Measurements from ENCODE around the gene ANKRD40.
"Not testable (repeated sequence)": the region's sequence is repeated elsewhere in the genome, so short reads cannot be mapped to it uniquely, and the experiment has no call there.

ANKRD40 gene

DNA sequence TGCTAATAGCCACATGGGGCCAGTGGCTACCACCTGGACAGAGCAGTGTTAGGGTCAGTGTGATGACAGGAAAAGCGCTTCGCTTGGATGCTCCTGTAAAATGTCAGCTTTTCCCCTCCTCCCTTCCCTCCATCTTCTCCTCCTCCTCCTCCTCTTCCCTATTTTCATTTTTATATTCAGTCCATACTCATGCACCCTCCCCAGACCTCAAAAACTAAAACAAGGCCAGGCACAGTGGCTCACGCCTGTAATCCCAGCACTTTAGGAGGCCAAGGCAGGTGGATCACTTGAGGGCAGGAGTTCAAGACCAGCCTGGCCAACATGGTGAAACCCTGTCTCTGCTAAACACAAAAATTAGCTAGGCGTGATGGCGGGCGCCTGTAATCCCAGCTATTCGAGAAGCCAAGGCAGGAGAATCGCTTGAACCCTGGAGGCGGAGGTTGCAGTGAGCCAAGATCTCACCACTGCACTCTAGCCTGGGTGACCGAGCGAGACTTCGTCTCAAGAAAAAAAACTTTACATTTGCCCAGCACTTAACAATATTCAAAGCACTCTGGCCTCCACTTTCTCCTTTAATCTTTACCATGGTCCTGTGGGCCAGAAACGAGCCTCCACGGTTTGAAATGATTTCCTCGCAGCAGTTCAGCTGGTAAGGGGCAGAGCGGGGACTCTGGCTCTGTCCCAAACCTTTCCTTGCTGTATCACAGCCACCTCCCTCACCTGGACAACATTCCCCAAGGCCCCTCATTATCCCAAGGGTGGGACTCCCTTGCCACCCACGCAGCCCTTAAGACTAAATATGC is 21.8 kb downstream of the ANKRD40 start:
- no peak for DNase-seq

DNA sequence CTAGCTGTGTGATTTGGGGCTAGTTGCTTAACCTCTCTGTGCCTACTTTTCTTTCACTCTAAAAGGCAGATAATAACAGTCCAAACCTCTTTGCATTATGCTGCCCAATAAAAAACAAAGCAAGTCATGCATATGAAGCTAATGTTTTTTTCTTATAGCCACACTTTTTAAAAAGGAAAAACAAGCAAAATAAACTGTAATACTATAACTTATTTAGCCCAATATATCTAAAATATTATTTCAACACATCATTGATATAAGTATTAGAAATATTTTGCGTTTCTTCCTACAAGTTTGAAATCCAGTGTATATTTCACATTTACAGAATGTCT is 22.4 kb downstream of the ANKRD40 start:
- no peak for DNase-seq

DNA sequence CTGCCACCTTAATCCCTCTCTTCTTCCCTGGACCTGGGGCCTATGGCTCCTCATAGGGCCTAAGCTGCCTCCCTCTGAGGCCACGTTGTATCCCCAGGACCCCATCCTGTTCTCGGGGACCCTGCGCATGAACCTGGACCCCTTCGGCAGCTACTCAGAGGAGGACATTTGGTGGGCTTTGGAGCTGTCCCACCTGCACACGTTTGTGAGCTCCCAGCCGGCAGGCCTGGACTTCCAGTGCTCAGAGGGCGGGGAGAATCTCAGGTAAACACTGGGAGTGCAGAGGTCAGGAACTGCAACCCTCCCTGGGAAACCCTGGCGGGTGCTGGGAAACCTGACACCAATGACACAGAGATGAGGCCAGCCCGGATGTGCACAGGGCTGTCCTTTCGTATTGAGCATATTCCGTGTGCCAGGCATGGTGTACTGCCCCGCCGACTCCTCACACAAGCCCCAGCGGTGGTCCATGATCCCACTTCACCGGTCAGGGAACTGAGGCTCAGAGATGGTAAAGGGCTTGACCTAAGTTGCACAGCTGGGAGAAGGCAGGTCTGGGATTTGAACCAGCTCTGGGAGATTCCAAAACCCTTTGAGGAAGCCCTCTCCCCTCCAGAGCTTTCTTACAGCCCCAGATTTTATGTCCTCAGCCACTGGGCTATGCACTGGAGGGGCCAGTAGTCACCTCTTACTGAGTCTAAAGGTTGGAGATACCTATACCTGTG is 22.9 kb downstream of the ANKRD40 start:
- DNase-seq = no peak

DNA sequence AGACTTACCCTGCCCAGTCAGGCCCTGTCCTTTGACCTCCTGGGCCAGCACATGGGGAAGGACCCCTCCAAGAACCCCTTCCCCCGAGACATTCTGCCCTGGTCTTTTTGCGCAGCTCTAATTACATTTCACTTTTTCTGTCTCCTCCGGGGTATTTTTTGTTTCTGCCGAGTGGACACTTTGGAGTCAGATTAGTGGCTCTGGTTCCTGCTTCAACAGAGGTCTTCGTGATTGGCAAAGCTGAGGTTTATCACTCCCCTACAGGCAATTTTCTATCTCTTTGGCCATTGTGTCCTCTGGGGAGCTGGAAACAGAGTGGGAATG is 23.5 kb downstream of the ANKRD40 start:
- DNase-seq = no peak

DNA sequence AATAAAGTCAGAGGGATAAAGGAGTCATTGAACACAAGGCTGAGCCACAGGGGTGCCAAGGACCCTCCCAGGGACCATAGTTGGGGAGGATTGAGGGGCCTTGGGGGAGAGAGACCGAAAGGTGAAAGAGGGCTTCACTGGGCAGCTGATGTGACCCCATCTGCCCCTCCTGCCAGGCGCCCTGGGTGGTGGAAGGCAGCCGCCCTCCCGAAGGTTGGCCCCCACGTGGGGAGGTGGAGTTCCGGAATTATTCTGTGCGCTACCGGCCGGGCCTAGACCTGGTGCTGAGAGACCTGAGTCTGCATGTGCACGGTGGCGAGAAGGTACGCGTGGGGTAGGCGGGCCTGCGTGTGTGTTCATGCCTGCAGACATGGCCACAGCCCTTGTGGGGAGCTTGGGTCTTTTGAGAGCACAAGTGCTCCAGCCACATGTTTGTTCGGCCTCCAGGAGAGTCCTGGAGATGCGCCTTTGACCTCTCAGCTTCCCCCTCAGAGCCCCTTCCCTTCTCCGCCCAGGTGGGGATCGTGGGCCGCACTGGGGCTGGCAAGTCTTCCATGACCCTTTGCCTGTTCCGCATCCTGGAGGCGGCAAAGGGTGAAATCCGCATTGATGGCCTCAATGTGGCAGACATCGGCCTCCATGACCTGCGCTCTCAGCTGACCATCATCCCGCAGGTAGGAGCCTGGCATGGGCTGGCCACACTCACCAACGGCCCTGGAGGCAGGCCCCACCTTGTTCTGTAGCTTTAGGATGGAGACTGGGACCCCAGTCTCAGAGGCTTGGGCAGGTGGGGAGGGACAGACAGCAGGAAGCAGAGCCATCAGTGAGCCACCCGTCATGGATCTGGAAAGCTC is 24.1 kb downstream of the ANKRD40 start:
- DNase-seq = no peak

DNA sequence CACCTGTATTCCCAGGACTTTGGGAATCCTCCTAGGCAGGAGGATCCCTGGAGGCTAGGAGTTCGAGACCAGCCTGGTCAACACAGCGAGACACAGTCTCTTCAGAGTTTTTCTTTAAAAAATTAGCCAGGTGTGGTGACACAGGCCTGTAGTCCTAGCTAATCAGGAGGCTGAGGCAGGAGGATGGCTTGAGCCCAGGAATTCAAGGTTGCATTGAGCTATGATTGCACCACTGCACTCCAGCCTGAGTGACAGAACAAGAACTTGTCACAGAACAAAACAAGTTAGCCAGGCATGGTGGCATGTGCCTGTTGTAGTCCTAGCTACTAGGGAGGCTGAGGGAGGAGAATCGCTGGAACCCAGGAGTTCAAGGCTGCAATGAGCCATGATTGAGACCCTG is 24.8 kb downstream of the ANKRD40 start:
- no peak for DNase-seq

DNA sequence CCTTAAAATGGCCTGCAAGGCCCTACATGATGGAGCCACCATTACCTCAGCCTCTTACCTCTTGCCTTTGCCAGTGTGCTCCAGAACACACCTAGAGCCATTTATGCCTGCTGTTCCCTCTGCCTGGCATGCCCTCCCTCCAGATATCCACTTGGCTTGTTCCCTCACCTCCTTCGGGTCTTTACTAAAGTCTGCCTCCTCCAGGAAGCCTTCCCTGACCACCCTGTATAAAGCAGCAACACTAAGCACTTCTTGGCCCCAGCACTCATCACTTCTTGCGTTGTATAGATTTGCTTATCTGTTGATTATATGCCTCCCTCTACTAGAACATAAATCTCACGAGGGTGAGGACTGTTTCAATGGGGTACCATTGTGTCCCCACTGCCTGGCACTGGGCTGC is 25.3 kb downstream of the ANKRD40 start:
- no peak for DNase-seq

DNA sequence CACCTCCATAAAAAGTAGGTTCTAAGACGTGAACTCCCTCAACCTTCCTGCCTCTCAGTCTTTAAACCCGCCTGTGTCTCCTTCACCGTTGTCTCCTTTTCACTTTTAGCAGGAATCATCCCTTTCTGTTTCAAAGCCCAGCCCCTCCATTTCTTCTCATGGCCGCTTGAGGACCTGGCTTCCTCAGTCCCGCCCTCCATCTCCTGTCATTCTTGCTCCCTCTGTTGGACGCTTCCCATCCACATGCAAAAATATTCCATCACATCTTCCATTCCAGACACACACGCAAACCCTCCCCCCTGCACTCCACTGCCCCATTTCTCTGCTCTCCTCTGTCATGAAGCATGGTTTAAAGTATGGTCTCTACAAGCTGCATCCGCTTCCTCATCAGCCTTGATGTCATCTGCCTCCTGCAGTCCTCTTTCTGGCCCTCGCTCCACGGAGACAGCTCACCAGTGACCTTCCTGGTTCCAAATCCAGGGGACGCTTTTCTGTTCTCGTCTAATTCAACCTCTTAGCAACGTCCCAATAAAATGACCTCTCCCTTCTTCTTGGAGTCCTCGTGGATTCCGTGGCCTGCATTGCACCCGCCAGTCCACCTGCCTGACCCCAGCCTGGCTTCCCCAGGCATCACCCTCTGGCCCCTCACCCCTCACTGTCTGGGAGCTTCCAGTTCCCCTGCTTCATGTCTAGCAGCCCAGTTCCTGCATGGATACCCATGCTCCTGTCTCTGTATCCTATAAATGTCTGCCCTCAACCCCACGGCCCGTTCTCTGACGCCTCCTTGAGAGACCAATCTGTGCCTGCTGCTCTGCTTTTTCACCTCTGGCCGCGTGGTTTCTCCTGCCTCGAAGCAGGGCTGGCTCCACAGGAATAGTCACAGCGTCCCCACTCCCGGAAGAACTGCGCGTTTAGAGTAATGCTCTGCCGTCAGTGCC is 26.2 kb downstream of the ANKRD40 start:
- DNase-seq = peak; percentile 85

DNA sequence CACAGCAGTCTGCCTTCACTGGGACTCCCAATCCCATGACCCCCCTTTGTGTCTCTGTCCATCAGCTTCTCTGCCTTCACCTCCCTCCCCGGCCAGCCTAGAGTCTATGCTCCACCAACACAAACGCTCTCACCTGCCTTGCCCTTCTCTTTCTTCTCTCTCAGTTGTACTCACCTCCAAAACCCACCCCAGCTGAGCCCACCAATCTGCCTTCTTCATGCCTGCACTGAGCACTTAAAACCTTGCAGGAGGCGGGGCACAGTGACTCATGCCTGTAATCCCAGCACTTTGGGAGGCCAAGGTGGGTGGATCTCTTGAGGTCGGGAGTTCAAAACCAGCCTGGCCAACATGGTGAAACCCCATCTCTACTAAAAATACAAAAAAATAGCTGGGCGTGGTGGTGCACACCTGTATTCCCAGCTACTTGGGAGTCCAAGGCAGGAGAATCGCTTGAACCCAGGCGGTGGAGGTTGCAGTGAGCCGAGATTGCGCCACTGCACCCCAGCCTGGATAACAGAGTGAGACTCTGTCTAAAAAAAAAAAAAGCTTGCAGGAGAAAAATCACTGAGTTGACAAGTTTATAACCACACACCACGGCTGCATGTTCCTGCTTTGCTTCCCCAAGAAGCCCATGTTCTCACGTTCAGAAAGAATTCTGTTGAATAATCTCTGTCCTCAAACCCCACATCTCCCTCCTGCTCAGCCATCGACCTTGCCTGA is 27.0 kb downstream of the ANKRD40 start:
- not testable (repeated sequence) for DNase-seq

DNA sequence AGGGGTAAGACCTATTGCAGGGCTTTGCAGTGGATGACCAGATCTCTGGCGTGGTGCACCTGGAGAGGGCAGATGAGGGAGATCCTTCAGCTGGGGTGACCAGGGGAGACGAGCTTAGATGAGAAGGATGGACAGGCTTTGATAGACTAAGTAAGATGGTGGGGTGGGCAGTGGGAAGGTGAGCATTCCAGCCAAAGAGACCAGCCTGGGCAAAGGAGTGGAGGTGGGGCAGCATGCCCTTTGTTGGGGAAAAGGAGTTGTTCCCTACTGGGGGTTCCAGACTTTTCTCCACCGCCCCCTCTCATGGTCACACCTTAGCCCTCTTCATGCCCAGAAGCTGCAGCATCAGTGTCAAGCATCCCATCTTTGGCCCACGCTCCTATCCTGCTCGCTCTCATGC is 27.6 kb downstream of the ANKRD40 start:
- DNase-seq = no peak

DNA sequence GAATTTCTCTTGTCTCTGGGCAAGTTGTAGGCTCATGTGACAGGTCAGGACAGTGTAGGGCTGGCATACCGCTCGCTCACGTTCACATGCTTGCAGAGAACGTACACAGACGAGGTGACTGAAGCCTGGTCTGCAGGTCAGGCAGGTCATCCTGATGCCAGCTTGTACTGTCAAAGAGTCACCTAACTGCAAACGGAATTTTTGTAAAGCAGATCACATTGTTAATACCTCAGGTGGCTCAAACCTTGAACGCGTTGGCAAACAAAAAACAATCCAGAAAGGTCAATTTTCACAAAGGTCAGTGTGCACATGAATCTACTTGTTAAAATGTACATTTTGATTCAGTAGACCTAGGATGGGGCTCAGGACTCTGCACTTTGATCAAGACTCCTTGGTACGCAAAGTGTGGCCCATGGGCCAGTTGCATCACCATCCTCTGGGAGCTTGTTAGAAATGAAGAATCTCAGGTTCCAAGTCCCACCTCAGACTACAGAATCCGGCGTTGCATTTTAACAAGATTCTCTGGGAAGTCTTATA is 28.6 kb downstream of the ANKRD40 start:
- DNase-seq = no peak

DNA sequence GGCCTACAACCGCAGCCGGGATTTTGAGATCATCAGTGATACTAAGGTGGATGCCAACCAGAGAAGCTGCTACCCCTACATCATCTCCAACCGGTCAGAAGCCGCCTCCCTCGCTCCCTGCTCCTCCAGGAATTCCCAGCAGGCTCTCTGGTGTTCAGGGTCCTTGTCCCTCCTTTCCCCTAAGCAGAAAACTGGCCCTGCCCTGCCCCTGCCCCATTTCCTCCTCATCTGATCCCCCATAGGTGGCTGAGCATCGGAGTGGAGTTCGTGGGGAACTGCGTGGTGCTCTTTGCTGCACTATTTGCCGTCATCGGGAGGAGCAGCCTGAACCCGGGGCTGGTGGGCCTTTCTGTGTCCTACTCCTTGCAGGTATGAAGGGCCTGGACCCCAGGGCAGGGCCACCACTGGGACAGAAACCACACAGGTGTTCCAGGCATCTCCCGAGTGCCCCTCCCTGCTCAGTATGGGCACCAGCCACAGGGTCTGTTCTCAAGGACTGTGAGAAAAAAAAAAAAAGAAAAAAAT is 29.8 kb downstream of the ANKRD40 start:
- DNase-seq = no peak

DNA sequence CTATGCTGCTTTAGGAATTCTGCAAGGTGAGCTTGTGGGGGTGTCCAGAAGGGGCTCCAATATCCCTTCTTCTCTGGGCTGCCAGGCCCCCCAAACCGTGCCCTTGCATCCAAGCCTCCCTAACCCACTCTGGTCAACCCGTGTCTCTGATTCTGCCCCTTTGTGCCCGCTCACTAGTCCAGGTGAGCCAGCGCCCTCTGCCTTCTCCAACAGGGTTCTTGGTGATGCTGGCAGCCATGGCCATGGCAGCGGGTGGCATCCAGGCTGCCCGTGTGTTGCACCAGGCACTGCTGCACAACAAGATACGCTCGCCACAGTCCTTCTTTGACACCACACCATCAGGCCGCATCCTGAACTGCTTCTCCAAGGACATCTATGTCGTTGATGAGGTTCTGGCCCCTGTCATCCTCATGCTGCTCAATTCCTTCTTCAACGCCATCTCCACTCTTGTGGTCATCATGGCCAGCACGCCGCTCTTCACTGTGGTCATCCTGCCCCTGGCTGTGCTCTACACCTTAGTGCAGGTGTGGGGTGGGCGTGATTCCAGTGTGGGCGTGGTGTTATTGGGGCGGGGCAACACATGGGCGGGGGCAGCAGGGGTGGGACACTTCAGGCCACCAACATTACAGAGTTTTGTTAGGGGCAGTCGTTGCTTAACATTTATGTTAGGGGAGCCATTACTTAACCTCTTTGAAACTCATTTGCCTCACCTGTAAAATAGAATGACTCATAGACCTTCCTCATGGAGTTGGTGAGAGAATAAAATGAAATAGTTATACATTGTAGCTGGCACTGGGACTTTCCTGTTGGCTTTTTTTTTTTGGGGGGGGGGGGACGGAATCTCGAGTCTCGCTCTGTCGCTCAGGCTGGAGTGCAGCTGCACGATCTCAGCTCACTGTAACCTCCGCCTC is 31.4 kb downstream of the ANKRD40 start:
- DNase-seq = no peak

DNA sequence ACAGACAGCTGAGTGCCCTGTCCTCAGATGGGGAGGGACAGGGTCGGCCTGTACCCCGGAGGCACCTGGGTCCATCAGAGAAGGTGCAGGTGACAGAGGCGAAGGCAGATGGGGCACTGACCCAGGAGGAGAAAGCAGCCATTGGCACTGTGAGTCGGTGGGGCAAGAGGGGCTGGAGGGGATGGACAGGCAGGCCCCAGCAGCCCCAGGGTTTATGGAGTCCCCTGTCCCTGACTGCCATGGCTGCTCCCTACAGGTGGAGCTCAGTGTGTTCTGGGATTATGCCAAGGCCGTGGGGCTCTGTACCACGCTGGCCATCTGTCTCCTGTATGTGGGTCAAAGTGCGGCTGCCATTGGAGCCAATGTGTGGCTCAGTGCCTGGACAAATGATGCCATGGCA is 32.1 kb downstream of the ANKRD40 start:
- no peak for DNase-seq

DNA sequence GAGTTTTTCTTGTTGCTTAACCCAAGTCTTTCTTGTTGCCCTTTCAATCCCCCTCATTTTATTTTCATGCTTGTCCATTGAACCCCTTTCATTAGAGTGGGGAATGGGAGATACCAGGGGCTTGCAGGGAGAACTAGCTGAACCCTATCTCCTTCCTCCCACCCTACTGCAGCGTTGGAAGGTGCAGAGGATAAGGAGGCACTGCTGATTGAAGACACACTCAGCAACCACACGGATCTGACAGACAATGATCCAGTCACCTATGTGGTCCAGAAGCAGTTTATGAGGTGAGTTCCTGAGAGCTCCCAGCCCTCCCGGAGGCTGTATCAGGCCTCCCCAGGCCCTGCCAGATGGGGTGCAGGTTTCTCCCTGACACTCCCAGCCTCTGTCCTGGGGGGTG is 32.5 kb downstream of the ANKRD40 start:
- DNase-seq = no peak

DNA sequence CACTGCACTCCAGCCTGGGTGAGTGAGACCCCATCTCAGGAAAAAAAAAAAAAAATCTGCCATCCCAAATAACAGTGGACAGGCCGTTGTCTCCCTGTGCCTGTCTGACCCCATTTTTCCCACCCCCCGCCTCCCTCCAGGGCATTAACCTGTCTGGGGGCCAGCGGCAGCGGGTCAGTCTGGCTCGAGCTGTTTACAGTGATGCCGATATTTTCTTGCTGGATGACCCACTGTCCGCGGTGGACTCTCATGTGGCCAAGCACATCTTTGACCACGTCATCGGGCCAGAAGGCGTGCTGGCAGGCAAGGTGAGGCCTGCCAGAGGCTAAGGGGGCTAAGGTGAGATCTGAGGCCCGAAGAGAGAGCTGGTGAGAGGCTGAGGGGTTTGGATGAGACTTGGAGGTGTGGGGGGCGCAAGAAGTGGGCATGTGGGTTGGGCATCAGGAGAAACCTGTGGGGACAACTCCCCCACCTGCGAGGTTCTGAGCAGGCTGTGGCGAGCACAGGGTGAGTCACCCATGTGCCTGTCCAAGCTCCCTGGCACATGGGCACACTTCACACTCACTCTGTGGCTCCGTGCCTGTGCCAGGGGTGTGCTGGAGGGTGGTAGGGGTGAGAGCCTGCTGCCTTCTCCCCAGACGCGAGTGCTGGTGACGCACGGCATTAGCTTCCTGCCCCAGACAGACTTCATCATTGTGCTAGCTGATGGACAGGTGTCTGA is 34.7 kb downstream of the ANKRD40 start:
- no peak for DNase-seq

DNA sequence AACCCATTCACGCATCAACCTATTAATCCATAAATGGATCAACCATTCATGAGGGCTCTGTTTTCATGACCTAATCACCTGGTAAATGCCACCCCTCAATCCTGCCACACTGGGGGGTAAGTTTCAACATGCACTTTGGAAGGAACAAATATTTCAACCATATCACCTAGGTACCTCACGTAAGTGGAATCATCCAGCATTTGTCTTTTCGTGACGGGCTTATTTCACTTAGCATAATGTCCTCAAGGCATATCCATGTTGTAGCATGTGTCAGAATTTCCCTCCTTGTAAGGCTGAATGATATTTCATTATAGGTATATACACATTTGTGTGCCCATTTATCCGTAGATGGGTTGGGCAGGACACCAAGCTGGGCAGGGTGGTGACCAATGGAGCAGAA is 35.6 kb downstream of the ANKRD40 start:
- DNase-seq = no peak

DNA sequence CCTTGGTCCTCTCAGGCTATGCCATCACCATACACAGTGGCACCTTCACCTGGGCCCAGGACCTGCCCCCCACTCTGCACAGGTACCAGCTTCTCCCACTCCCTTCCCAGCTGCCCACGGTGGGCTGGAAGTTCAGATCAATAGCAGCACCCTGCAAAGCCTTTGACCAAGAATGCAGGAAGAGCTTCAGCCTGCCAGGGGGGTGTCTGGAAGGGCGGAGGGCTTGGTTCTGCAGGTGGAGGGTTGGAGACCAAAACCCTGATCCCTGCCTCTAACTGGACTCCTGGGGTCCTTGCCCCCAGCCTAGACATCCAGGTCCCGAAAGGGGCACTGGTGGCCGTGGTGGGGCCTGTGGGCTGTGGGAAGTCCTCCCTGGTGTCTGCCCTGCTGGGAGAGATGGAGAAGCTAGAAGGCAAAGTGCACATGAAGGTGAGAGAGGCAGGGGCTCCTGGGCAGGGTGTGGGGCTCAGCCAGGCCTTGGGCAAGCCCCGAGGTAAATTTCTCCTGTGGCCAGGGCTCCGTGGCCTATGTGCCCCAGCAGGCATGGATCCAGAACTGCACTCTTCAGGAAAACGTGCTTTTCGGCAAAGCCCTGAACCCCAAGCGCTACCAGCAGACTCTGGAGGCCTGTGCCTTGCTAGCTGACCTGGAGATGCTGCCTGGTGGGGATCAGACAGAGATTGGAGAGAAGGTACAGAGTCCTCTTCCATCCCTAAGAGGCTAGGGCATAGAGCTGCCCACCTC is 38.7 kb downstream of the ANKRD40 start:
- no peak for DNase-seq
